Activated B cell treated with CpG ODN at 0.5 μM for 24 hours (primary cell): ENCODE measurements around the gene COMMD1. TPM values are rescaled to one million over a fixed set of nuclear protein-coding genes. Genes with fewer than 3 reads are reported as not detected.

Experiments
- ATAC-seq: fragments of 200-7000 bp; cut with Tn5 transposase; one replicate; pipeline ENCODE4 v1.10.0; 2021; ENCODE audit warnings: low read depth, mild to moderate bottlenecking, moderate library complexity
- CTCF ChIA-PET: fragments of 350-600 bp; sonication (Branson Sonifier 250); formaldehyde crosslinking; loops from one replicate; lab custom pipeline; 2021; ENCODE audit warnings: antibody characterized with exemption; lab: Charles Lee
- POLR2A ChIA-PET: fragments of 350-600 bp; sonication (Branson Sonifier 250); formaldehyde crosslinking; loops from one replicate; lab custom pipeline; 2021; ENCODE audit warnings: antibody characterized with exemption; lab: Charles Lee
- DNase-seq: peaks from one replicate; pipeline ENCODE4 v3.0.0; 2022
- H3K27ac Mint-ChIP-seq: one replicate; pipeline ENCODE4 v1.8.0; 2020; ENCODE audit warnings: mixed read lengths
- H3K27me3 Mint-ChIP-seq: one replicate; pipeline ENCODE4 v1.8.0; 2021; ENCODE audit warnings: mixed read lengths
- H3K36me3 Mint-ChIP-seq: one replicate; pipeline ENCODE4 v1.8.0; 2021; ENCODE audit warnings: low read depth, mixed read lengths
- H3K4me1 Mint-ChIP-seq: one replicate; pipeline ENCODE4 v1.8.0; 2021; ENCODE audit warnings: mixed read lengths
- H3K4me3 Mint-ChIP-seq: one replicate; pipeline ENCODE4 v1.8.0; 2020; ENCODE audit warnings: mild to moderate bottlenecking, mixed read lengths
- H3K9me3 Mint-ChIP-seq: one replicate; pipeline ENCODE4 v1.8.0; 2020; ENCODE audit warnings: mixed read lengths
- intact Hi-C: fragments of 100-400 bp; cut with micrococcal nuclease; formaldehyde crosslinking; loops from one replicate; pipeline ENCODE4 v1.15.1; 2024
- total RNA-seq: library from RNA; stranded (reverse); gene quantifications from 2 replicates; pipeline ENCODE4 v1.2.3, GENCODE V29; 2022
- TF ChIP-seq, protein P1 (sequence below): fragments of 200-600 bp; IDR thresholded peaks from one replicate; pipeline ENCODE4 v1.8.0; 2022; ENCODE audit warnings: antibody characterized with exemption, mild to moderate bottlenecking

COMMD1 gene
- total RNA-seq, 1 donor from 2014 or later, result 37.1 TPM

- ChIA-PET POLR2A (no interaction called here), CTCF (no interaction called here)
- peaks cover 3% of the 10 kb centered on the region for H3K4me1 Mint-ChIP-seq
- TF ChIP-seq, protein P1, sequence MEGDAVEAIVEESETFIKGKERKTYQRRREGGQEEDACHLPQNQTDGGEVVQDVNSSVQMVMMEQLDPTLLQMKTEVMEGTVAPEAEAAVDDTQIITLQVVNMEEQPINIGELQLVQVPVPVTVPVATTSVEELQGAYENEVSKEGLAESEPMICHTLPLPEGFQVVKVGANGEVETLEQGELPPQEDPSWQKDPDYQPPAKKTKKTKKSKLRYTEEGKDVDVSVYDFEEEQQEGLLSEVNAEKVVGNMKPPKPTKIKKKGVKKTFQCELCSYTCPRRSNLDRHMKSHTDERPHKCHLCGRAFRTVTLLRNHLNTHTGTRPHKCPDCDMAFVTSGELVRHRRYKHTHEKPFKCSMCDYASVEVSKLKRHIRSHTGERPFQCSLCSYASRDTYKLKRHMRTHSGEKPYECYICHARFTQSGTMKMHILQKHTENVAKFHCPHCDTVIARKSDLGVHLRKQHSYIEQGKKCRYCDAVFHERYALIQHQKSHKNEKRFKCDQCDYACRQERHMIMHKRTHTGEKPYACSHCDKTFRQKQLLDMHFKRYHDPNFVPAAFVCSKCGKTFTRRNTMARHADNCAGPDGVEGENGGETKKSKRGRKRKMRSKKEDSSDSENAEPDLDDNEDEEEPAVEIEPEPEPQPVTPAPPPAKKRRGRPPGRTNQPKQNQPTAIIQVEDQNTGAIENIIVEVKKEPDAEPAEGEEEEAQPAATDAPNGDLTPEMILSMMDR, result no peak
- ATAC-seq (no peak), DNase-seq (no peak)
- H3K36me3 Mint-ChIP-seq, result peaks cover 9% of the 10 kb centered on the region
- no peak overlapping the region for H3K4me3 Mint-ChIP-seq
- H3K9me3 Mint-ChIP-seq, result peaks cover 4% of the 10 kb centered on the region
- no peak overlapping the region for H3K27ac Mint-ChIP-seq
- H3K27me3 Mint-ChIP-seq, result no peaks in the 10 kb centered on the region
- intact Hi-C loops, result no loop called here
Observed at GRCh38 chr2:61959381-61960293, 54.2 kb downstream of the COMMD1 start.

DNA sequence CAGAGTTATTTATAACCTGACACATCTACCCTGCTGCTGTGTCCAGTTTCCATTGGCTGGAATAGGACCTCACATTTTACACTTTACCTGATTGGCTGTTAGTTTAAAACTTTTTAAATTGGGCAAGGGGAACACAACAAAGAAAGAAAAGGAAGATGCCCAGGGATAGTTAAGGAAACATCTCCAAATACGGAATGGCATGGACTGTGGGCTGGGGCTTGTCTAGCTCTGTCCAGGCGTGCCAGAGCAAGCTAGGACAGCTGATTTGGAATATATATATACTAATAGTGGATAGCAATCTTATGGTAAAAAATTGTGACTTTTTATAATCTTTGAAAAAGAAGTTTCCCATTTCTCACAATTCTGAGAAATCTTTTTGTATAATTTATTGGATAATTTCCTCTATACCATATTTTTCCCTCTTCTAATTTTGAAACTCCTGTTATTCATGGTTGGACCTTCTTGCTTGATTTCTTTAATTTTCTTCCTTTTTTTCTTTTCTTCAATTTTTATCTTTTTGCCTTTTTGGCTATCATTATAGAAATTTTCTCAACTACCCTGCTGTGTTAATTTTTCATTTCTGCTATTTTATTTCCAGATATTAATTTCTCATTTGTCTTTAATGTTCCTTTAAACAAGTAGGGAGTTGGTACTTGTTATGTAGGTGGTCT is 55.9 kb downstream of the COMMD1 start:
- H3K4me3 Mint-ChIP-seq, result no peak overlapping the region
- peaks cover 4% of the 10 kb centered on the region for H3K9me3 Mint-ChIP-seq
- ChIA-PET CTCF (no interaction called here), POLR2A (no interaction called here)
- DNase-seq, result no peak
- TF ChIP-seq, protein P1, result no peak
- H3K36me3 Mint-ChIP-seq, result peaks cover 9% of the 10 kb centered on the region
- H3K4me1 Mint-ChIP-seq, result peaks cover 3% of the 10 kb centered on the region
- H3K27ac Mint-ChIP-seq, result no peak overlapping the region
- ATAC-seq, result no peak
- intact Hi-C loops, result no loop called here
- H3K27me3 Mint-ChIP-seq, result no peaks in the 10 kb centered on the region

DNA sequence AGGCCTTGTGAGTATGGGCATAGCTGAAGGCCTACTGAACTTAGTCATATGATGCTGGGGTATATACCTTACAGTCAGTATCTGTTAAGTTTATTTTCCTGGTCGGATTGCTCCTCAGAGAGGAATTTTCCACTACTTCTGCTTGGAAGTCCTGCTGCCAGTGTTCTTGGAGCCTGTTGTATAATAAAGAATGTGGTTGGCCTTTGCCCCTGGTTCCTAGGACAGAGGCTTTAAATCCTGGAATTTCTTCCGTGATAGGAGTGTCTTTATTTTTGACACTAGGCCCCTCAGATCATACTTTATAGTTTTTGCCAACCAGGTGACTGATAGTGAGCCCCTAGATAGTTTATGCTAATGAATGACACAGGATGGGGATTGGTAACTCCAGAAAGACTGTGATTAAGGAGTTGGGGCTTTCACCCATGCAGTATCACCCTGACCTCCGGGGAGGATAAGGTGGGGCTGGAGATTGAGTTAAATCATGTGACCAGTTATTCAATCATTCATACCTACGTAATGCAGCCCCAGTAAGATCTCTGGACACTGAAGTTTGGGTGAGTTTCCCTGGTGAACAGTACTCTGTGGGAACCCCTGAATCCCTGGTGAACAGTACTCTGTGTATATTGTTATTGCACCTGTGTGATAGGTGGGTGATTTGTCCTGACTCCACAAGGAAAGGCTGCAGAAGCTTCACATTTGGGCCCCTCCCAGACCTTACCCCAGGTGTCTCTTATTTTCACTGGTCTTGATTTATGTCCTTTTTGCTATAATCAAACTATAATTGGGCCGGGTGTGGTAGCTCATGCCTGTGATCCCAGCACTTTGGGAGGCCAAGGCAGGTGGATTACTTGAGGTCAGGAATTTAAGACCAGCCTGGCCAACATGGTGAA is 56.9 kb downstream of the COMMD1 start:
- Mint-ChIP-seq H3K4me1 (peaks cover 5% of the 10 kb centered on the region), H3K27me3 (no peaks in the 10 kb centered on the region), H3K4me3 (no peak overlapping the region), H3K27ac (no peak overlapping the region), H3K36me3 (peaks cover 9% of the 10 kb centered on the region), H3K9me3 (peaks cover 4% of the 10 kb centered on the region)
- ChIA-PET POLR2A (no interaction called here), CTCF (no interaction called here)
- TF ChIP-seq, protein P1, result no peak
- intact Hi-C loops, result no loop called here
- no peak for DNase-seq
- ATAC-seq, result no peak

DNA sequence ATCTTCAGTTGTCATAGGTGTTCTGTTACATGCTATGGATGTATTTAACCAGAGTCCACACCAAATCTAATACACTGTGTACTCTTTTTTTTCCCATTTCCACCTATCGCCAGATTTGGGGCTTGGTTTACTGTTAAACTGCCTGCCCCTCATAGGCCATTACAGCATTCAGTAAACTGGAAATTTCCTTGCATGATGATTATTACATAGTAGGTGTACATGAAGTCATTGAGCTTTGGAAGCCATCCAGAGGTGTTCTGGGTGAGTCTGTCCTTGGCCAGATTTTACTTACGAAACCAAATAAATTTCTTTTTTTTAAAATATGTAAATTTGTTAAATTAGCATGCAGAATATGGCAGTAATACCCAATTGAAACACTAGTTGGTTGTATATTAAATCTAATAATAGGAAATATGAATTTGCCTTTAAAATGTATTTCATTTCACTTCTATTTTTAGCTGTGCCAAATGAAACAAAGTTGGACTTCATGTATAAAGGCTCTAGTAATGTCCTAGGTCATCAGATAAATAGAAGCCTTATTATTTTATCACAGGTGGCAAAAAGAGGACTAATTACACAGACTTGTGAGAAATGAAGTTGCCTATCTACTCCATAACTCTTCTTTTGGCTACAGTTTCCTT is 60.7 kb downstream of the COMMD1 start:
- Mint-ChIP-seq H3K4me1 (peaks cover 2% of the 10 kb centered on the region), H3K4me3 (no peak overlapping the region), H3K36me3 (peaks cover 2% of the 10 kb centered on the region), H3K27me3 (no peaks in the 10 kb centered on the region), H3K27ac (no peak overlapping the region), H3K9me3 (no peaks in the 10 kb centered on the region)
- TF ChIP-seq, protein P1, result no peak
- no peak for ATAC-seq
- no peak for DNase-seq
- ChIA-PET POLR2A (interaction anchor here (0.7 kb wide), 1 partner anchor 26 kb away, joined by 3 read pairs; no protein-coding TSS in a partner anchor), CTCF (interaction anchor here (0.9 kb wide), 1 partner anchor 431 kb away, joined by 4 read pairs; no protein-coding TSS in a partner anchor)
- intact Hi-C loops, result no loop called here
